Measurements from ENCODE around the gene NLRP13.
"Not testable (repeated sequence)": the region's sequence is repeated elsewhere in the genome, so short reads cannot be mapped to it uniquely, and the experiment has no call there.

The NLRP13 gene

DNA sequence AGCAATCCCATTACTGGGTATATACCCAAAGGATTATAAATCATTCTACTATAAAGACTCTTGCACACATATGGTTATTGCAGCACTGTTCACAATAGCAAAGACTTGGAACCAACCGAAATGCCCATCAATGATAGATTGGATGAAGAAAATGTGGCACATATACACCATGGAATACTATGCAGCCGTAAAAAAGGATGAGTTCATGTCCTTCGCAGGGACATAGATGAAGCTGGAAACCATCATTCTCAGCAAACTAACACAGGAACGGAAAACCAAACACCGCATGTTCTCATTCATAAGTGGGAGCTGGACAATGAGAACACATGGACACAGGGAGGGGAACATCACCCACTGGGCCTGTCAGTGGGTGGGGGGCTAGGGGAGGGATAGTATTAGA lies 2.9 kb downstream of the NLRP13 start:
- not testable (repeated sequence) for H3K27ac Mint-ChIP-seq; H3K4me1 Mint-ChIP-seq; H3K4me3 Mint-ChIP-seq; H3K36me3 Mint-ChIP-seq; H3K9me3 Mint-ChIP-seq; ATAC-seq (replicated peaks); H3K27me3 Mint-ChIP-seq; DNase-seq

DNA sequence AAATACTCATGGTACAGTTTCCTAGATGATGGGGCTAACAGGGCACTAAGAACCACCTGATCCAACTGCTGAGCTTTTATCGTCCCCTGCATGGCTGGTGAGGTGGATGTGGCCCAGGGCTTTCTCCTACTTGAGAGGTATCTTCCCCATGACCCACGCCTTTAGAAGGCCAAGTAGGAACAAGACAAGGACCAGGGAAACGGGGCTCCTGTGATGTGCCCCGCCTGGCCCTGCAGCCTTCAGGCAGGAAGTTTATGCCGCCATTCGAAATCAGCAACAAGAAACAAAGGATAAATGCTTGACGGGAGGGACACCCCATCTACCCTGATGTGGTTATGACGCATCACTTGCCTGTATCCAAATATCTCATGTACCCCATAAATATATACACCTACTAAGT lies 4.1 kb downstream of the NLRP13 start:
- Mint-ChIP-seq H3K27ac (no peak overlapping the region), H3K4me1 (no peaks in the 10 kb centered on the region), H3K36me3 (peaks cover 0 to 3% of the 10 kb centered on the region in 2 donors), H3K9me3 (peaks cover 9 to 10% of the 10 kb centered on the region in 2 donors), H3K4me3 (no peak overlapping the region), H3K27me3 (peaks cover 3 to 5% of the 10 kb centered on the region in 2 donors)
- ATAC-seq (replicated peaks) = no peak
- no peak for DNase-seq

DNA sequence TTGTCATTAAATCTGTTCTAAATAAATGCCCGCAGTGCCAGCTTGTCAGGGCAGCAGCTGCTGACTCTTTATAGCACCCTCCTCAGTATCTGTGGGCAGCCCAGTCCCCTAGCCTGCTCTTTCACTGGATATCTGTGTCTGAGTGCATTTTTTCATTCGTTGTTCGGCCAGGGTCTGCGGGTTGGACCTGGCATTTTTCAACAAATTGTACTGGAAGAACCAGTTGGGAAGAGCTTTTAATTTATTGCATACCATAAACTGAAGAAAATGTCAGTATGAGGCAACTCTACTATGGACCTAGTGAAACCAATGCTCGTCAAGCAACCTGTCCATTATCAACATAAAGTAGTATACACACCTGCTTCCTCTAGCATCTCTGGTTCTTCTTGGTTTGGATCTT lies 8.6 kb downstream of the NLRP13 start:
- Mint-ChIP-seq H3K27me3 (peaks cover 0 to 9% of the 10 kb centered on the region in 2 donors), H3K4me1 (no peaks in the 10 kb centered on the region), H3K9me3 (peaks cover 22 to 28% of the 10 kb centered on the region in 2 donors), H3K27ac (no peak overlapping the region), H3K4me3 (no peak overlapping the region), H3K36me3 (peaks cover 0 to 3% of the 10 kb centered on the region in 2 donors)
- no peak for DNase-seq
- ATAC-seq (replicated peaks) = no peak

DNA sequence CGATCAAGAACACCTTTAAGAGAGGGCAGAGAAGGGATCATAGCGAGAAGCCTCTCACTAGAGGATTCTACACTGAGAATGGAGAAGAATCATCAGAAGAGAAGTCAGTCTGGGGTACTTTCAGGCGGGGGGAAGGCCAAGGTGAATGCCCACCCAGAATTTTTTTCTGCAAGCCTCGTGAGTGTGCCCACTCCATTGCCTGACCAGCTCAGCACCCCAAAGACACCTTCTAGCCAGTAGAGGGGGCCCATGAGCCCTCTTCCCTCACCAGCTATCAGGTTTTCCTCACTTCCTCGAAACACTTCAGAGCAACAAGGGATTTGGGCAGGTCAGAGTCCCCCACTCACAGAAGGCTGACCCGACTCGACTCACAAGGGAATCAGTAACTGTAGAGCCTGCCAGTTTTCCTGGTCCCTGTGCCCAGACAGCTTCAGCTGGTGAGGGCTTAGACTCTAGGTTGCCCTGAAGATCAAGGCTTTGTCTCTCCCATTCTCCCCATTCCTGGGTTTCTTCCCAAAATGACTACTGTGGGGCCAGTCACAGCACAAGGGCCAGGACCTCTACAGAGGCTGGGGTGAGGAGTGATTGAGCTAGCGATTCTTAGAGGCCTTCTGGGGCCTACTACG lies 18.4 kb downstream of the NLRP13 start:
- Mint-ChIP-seq H3K4me1 (no peaks in the 10 kb centered on the region), H3K4me3 (no peak overlapping the region), H3K27me3 (peaks cover 8 to 20% of the 10 kb centered on the region in 2 donors), H3K36me3 (peaks cover 0 to 3% of the 10 kb centered on the region in 2 donors), H3K9me3 (peaks cover 12 to 26% of the 10 kb centered on the region in 2 donors), H3K27ac (no peak overlapping the region)
- DNase-seq (no peak), ATAC-seq (replicated peaks) (peak; percentile 25 to 29)

DNA sequence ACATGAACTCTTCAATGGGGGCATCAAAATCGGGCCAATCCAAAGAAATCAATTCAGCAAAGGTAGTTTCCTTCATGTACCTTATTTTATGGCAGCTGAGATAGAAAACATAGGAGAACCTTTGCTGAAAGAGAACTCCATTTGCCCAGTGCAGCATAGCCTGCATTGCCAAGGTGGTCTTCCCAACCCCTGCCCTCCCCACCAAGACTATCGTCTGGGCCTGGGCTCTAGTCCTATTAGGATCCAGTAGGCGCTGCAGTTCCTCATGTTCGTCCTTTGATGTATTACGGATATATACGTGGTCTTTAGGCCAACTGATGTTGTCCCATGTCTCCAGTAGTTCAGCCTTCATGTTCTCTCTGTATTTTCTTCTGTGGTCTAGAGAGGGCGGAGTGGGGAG lies 19.2 kb downstream of the NLRP13 start:
- Mint-ChIP-seq H3K4me3 (no peak overlapping the region), H3K36me3 (peaks cover 0 to 3% of the 10 kb centered on the region in 2 donors), H3K27ac (no peak overlapping the region), H3K4me1 (no peaks in the 10 kb centered on the region), H3K27me3 (peaks cover 7 to 20% of the 10 kb centered on the region in 2 donors), H3K9me3 (peaks cover 11 to 18% of the 10 kb centered on the region in 2 donors)
- ATAC-seq (replicated peaks) (no peak), DNase-seq (no peak)

DNA sequence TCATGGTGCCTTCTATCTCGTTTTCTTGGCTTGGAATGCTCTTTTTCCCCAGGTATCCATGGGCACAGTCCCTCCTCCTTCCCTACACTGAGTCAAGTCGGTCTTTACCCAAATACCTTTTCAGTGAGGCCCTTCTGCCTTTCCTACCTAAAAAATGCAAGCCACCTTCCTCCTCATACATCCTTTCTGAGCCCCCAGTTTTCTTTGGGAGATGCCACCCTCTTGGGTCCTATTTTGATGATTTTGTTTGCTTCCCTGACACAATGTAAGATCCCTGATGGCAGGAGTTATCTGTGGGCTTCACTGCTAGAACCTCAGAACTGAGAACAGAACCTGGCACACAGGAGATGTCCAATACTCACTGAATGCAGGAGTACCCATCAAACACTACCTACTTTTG lies 22.3 kb downstream of the NLRP13 start:
- Mint-ChIP-seq H3K9me3 (peaks cover 2 to 4% of the 10 kb centered on the region in 2 donors), H3K27me3 (peaks cover 5 to 12% of the 10 kb centered on the region in 2 donors), H3K36me3 (peaks cover 0 to 2% of the 10 kb centered on the region in 2 donors), H3K4me1 (no peaks in the 10 kb centered on the region), H3K4me3 (no peak overlapping the region), H3K27ac (no peak overlapping the region)
- ATAC-seq (replicated peaks) (no peak), DNase-seq (no peak)

DNA sequence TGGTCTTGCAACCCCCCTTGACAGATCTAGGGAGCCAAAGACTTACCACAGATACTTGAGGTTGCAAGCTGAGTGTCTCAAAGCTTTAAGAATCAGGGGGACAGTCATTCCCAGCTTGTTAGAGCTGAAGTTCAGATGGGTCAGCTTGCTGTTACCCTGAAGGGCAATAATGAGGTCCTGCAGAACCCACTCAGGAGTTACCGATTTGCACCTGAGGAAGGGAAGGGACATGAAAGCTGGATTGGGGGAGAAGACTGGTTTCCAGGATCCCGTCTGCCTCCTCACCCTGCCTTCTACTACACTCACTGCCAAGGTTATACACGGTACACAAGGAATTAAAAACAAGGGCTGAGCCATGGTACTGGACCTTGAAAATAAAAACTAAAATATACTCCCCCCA lies 24.4 kb downstream of the NLRP13 start:
- Mint-ChIP-seq H3K27me3 (peaks cover 8 to 10% of the 10 kb centered on the region in 2 donors), H3K27ac (no peak overlapping the region), H3K4me1 (no peaks in the 10 kb centered on the region), H3K36me3 (no peaks in the 10 kb centered on the region), H3K9me3 (peaks cover 0 to 3% of the 10 kb centered on the region in 2 donors), H3K4me3 (no peak overlapping the region)
- no peak for ATAC-seq (replicated peaks)
- no peak for DNase-seq

DNA sequence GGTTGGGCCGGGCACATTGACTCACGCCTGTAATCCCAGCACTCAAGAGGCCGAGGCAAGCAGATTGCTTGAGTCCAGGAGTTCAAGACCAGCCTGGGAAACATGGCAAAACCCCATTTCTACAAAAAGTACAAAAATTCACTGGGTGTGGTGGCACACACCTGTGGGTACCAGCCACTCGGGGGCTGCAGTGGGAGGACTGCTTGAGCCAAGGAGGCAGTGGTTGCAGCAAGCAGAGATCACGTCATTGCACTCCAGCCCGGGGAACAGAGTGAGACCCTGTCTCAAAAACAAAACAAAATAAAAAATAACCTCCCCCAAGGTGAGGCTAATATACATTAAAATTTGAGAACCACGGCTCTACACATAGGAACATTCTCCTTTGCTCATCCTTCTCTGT lies 24.9 kb downstream of the NLRP13 start:
- Mint-ChIP-seq H3K9me3 (peaks cover 0 to 3% of the 10 kb centered on the region in 2 donors), H3K27me3 (peaks cover 8 to 10% of the 10 kb centered on the region in 2 donors), H3K36me3 (no peaks in the 10 kb centered on the region), H3K4me1 (no peaks in the 10 kb centered on the region), H3K27ac (no peak overlapping the region), H3K4me3 (no peak overlapping the region)
- DNase-seq = no peak
- ATAC-seq (replicated peaks) = no peak

DNA sequence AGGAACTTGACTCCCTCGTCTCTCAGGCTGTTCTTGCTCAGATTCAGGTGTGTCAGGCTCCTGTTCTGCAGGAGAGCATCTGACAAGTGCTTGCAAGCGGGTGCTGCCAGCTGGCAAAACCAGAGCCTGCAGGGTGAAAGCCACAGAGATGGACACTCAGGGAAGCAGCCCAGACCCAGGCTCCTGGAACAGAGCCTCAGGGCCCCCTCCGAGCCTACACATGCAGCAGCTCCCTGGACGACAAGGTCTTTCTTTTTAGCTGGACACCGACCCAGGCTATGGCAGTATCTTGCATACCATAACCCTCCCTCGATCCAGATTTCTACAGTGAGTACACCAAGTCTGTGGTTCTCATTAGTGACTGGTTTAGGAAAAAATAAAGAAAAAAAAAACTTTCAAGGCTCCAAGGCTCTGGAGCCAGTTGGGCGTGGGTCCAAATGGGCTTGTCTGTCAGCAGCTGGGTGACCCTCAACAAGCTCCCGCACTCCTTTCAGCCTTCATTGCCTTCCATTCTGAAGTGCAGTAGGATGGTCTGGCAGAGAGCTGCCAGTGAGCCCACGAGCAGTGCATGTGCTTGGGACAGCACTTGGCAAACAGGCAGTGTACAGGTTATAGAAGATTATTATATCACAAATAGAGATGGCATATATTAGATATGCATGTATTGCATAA lies 29.9 kb downstream of the NLRP13 start:
- no peaks in the 10 kb centered on the region for H3K4me1 Mint-ChIP-seq
- H3K4me3 Mint-ChIP-seq = no peak overlapping the region
- no peak for DNase-seq
- H3K27ac Mint-ChIP-seq = no peak overlapping the region
- no peak for ATAC-seq (replicated peaks)
- peaks cover 0 to 5% of the 10 kb centered on the region in 2 donors for H3K9me3 Mint-ChIP-seq
- H3K36me3 Mint-ChIP-seq = no peaks in the 10 kb centered on the region
- H3K27me3 Mint-ChIP-seq = peaks cover 0 to 4% of the 10 kb centered on the region in 2 donors

DNA sequence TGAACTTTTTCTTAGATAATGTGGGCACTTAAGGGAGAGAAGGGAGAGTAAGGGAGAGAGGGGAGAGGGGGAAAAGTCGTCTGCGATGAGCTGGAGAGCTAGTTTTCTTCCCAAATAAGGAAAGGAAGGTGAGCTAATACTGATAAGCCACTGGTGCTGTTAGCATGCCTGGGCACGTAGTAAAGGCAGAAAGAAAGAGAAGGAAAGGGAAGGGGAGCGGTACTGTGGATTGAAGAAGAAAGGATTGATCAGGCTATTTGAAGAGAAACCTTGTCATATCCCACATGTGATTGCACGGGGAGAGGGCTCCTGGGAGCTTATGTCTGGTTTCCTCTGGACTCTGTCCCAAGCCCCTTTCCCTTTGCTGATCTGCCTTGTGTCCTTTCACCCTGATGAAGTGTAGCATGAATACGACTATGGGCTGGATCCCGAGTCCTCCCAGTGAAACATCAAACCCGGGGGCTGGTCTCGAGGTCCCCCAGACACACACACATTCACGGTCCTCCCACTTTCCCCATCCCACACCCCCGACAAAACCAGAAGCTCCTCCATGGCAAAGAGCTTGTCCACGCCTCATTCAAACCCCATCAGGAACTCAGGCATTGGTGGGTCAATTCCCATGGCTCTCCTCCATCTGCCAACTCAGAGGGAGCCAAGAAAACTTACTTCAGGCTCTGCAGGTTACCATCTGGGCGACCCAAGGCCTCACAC lies 30.6 kb downstream of the NLRP13 start:
- H3K4me1 Mint-ChIP-seq = no peaks in the 10 kb centered on the region
- no peak overlapping the region for H3K27ac Mint-ChIP-seq
- no peak for ATAC-seq (replicated peaks)
- no peak for DNase-seq
- H3K27me3 Mint-ChIP-seq = peaks cover 0 to 4% of the 10 kb centered on the region in 2 donors
- H3K9me3 Mint-ChIP-seq = peaks cover 0 to 5% of the 10 kb centered on the region in 2 donors
- no peaks in the 10 kb centered on the region for H3K36me3 Mint-ChIP-seq
- no peak overlapping the region for H3K4me3 Mint-ChIP-seq

DNA sequence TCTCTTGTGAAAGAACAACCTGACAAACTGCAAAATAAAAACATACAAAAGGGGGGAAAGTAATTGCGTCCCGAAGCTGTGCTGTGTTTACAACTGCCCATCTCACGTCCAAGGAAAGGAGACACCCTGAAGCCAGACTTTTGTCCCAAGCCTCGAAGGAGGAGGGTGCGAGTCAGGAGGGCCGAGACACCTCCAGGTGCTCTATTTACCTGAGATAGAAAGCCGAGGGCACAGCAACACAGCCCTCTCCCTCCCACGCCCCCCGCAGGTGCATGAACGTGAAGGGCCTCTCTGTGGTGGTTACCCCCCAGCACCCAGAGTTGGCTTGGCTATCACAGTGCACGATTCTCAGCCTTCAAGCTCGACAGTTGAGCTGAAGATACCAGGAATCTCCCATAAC lies 33.2 kb downstream of the NLRP13 start:
- DNase-seq (no peak), ATAC-seq (replicated peaks) (no peak)
- H3K9me3 Mint-ChIP-seq = peaks cover 0 to 7% of the 10 kb centered on the region in 2 donors
- no peaks in the 10 kb centered on the region for H3K4me1 Mint-ChIP-seq
- H3K4me3 Mint-ChIP-seq = no peak overlapping the region
- no peaks in the 10 kb centered on the region for H3K36me3 Mint-ChIP-seq
- no peak overlapping the region for H3K27ac Mint-ChIP-seq
- H3K27me3 Mint-ChIP-seq = peaks cover 4 to 6% of the 10 kb centered on the region in 2 donors

DNA sequence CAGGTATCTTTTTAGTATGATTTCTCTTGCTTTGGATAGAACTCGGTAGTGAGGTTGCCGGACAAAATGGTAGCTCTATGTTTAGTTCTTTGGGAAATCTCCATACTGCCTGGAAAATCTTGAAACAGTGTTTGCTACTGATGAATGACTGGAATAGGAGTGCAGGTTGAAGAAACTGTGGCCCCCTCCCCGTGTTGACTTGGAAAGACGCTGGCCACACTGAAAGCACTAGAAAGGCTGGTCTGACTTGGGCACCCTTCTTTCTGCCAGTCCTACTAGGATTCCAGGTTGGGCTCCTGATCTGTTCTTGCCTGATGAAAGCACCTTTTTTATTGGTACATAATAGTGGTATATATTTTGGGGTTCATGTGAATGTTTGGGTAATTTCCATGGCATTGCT lies 49.5 kb downstream of the NLRP13 start:
- Mint-ChIP-seq H3K4me1 (no peaks in the 10 kb centered on the region), H3K27me3 (no peaks in the 10 kb centered on the region), H3K27ac (no peak overlapping the region), H3K36me3 (no peaks in the 10 kb centered on the region), H3K4me3 (no peak overlapping the region), H3K9me3 (peaks cover 6 to 7% of the 10 kb centered on the region in 2 donors)
- DNase-seq (no peak), ATAC-seq (replicated peaks) (no peak)

DNA sequence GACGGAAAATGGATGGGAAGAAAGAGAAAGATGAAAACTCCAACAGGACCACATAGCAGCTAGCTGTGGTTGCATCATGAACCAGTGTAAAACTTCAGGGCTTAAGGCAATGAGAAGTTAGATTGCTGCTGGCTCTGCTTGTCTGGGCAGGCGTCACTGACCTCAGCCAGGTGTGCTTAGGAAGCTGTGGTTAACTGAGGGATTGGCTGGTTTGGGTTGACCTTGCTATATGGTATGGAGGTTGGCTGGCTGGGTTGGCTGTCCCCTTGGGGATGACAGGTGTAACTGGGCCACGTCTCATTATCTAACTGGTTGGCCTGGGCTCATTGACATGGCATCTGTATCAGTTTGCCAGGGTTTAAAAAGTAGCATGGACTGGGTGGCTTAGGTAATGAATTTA lies 54.9 kb downstream of the NLRP13 start:
- DNase-seq = no peak
- Mint-ChIP-seq H3K36me3 (no peaks in the 10 kb centered on the region), H3K27me3 (peaks cover 0 to 3% of the 10 kb centered on the region in 2 donors), H3K9me3 (peaks cover 11 to 12% of the 10 kb centered on the region in 2 donors), H3K4me3 (no peak overlapping the region), H3K27ac (no peak overlapping the region), H3K4me1 (no peaks in the 10 kb centered on the region)
- ATAC-seq (replicated peaks) = no peak

DNA sequence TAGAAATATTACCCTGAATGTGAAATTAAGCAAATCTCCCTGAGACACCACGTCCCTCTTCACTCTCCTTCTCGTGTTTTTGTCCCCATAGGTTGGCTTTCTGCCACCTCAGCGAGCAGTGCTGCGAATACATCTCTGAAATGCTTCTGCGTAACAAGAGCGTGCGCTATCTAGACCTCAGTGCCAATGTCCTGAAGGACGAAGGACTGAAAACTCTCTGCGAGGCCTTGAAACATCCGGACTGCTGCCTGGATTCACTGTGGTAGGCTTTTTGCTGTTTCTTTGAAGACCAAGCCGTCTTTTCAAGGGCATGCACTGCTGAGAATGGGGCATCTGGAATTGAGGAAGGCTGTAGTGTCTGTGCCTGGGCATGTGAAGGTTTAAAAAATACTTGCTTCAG lies 61.4 kb downstream of the NLRP13 start:
- Mint-ChIP-seq H3K4me3 (no peak overlapping the region), H3K27me3 (peaks cover 0 to 12% of the 10 kb centered on the region in 2 donors), H3K4me1 (no peaks in the 10 kb centered on the region), H3K36me3 (no peaks in the 10 kb centered on the region), H3K27ac (no peak overlapping the region), H3K9me3 (peaks cover 5 to 21% of the 10 kb centered on the region in 2 donors)
- ATAC-seq (replicated peaks) (no peak), DNase-seq (no peak)

DNA sequence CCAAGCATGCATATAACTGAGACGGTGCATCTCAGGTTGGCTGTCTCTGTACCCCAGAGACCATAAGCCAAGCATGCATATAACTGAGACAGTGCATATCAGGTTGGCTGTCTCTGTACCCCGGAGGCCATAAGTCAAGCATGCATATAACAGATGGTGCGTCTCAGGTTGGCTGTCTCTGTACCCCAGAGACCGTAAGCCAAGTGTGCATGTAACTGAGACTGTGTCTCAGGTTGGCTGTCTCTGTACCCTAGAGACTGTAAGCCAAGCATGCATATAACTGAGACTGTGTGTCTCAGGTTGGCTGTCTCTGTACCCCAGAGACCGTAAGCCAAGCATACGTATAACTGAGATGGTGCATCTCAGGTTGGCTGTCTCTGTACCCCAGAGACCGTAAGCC lies 65.0 kb downstream of the NLRP13 start:
- H3K36me3 Mint-ChIP-seq = no peaks in the 10 kb centered on the region
- no peak overlapping the region for H3K27ac Mint-ChIP-seq
- peaks cover 6 to 8% of the 10 kb centered on the region in 2 donors for H3K9me3 Mint-ChIP-seq
- peaks cover 0 to 12% of the 10 kb centered on the region in 2 donors for H3K27me3 Mint-ChIP-seq
- H3K4me1 Mint-ChIP-seq = no peaks in the 10 kb centered on the region
- ATAC-seq (replicated peaks) (no peak), DNase-seq (no peak)
- no peak overlapping the region for H3K4me3 Mint-ChIP-seq
